GM23248 (cell line): Measurements from ENCODE around the gene PCED1B.

Source experiments
- EZH2 ChIP-seq: fragments of 200-600 bp; sonication (generic); IDR thresholded peaks from 2 replicates; pipeline ENCODE4 v1.6.1; 2018; ENCODE audit warnings: antibody characterized with exemption, mild to moderate bottlenecking; ENCODE audit not compliant: insufficient read depth, poor library complexity, severe bottlenecking
- EZH2phosphoT487 ChIP-seq: fragments of 200-600 bp; sonication (generic); IDR thresholded peaks from 2 replicates; pipeline ENCODE4 v1.6.1; 2018; ENCODE audit warnings: antibody characterized with exemption, moderate library complexity, mild to moderate bottlenecking, low read depth; ENCODE audit not compliant: insufficient read depth

DNA sequence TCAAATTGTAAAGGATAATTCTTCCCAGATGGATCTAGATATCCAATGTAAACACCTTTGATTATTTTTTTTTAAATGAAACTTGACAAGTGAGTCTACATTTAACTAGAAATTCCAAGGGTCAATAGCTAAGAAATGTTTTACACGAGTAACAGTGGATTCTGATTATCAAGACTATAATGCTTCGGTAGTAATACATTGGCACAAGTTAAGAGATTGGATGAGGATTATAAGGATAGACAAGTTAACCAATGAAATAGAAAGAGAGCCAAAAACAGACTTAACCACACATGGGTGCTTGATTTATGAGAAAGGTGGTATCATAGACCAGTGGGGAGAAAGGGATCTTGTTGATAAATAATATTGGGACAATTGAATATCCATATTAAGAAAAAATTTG is 40.3 kb upstream of the PCED1B start:
- TF ChIP-seq EZH2phosphoT487 (no peak), EZH2 (no peak)
